H1 (cell line): ENCODE results near the gene RTN4RL2. TPM values are rescaled to one million over a fixed set of nuclear protein-coding genes. Genes with fewer than 3 reads are reported as not detected.

Experiments used
- ATF3 ChIP-seq: IDR thresholded peaks from 2 replicates; pipeline ENCODE4 v1.6.1; 2011; ENCODE audit warnings: low read depth, mild to moderate bottlenecking, low read length; ENCODE audit not compliant: insufficient read depth
- CBX8 ChIP-seq: fragments of 300-800, 300-1000 bp; sonication (generic); IDR thresholded peaks from 2 replicates; pipeline ENCODE4 v1.7.1; 2016; ENCODE audit warnings: low read depth, low read length, borderline replicate concordance
- CHD1 ChIP-seq: IDR thresholded peaks from 2 replicates; pipeline ENCODE4 v1.6.1; 2012; ENCODE audit warnings: low read depth, low read length, improper control_type of control experiment
- EGR1 ChIP-seq: IDR thresholded peaks from 2 replicates; pipeline ENCODE4 v1.6.1; 2011; ENCODE audit warnings: low read depth, low read length, borderline replicate concordance
- GABPA ChIP-seq: IDR thresholded peaks from 2 replicates; pipeline ENCODE4 v1.6.1; 2011; ENCODE audit warnings: mild to moderate bottlenecking, low read length, moderate library complexity, borderline replicate concordance; ENCODE audit not compliant: insufficient read depth
- JUN ChIP-seq: IDR thresholded peaks from 2 replicates; pipeline ENCODE4 v1.6.1; 2011; ENCODE audit warnings: low read depth, mild to moderate bottlenecking, improper control_type of control experiment, low read length
- RAD21 ChIP-seq, 2 experiments: IDR thresholded peaks in 1 of 2; conservative IDR thresholded peaks in 1 of 2; 2 replicates each; pipeline ENCODE4 v1.6.1; 2011; ENCODE audit warnings: low read depth in 2 of 2, low read length in 2 of 2, improper control_type of control experiment in 1 of 2, inconsistent platforms in 1 of 2, mild to moderate bottlenecking in 1 of 2, moderate library complexity in 1 of 2
- RBBP5 ChIP-seq: IDR thresholded peaks from 2 replicates; pipeline ENCODE4 v1.7.1; 2012; ENCODE audit warnings: low read depth, mild to moderate bottlenecking, inconsistent platforms, low read length, moderate library complexity, borderline replicate concordance
- RFX5 ChIP-seq: IDR thresholded peaks from 2 replicates; pipeline ENCODE4 v1.6.1; 2011; ENCODE audit warnings: low read depth, low read length, improper control_type of control experiment, borderline replicate concordance
- RXRA ChIP-seq: IDR thresholded peaks from 2 replicates; pipeline ENCODE4 v1.6.1; 2011; ENCODE audit warnings: low read depth, mild to moderate bottlenecking, low read length, moderate library complexity; ENCODE audit not compliant: insufficient read depth
- SIN3A ChIP-seq, 2 experiments: IDR thresholded peaks in 1 of 2; conservative IDR thresholded peaks in 1 of 2; 2 replicates each; pipeline ENCODE4 v1.6.1; 2011 to 2012; ENCODE audit warnings: low read length in 2 of 2, improper control_type of control experiment in 1 of 2, low read depth in 1 of 2, mild to moderate bottlenecking in 1 of 2
- SIX5 ChIP-seq: IDR thresholded peaks from 2 replicates; pipeline ENCODE4 v1.6.1; 2011; ENCODE audit warnings: mild to moderate bottlenecking, low read depth, low read length
- SRF ChIP-seq: IDR thresholded peaks from 2 replicates; pipeline ENCODE4 v1.6.1; 2011; ENCODE audit warnings: mild to moderate bottlenecking, low read depth, low read length, moderate library complexity
- TBP ChIP-seq: IDR thresholded peaks from 2 replicates; pipeline ENCODE4 v1.6.1; 2011; ENCODE audit warnings: low read depth, low read length, improper control_type of control experiment
- TEAD4 ChIP-seq: IDR thresholded peaks from 2 replicates; pipeline ENCODE4 v1.6.1; 2012; ENCODE audit warnings: low read depth, low read length, inconsistent platforms, mixed read lengths
- USF2 ChIP-seq: IDR thresholded peaks from 2 replicates; pipeline ENCODE4 v1.6.1; 2011; ENCODE audit warnings: low read length, improper control_type of control experiment
- YY1 ChIP-seq: IDR thresholded peaks from 2 replicates; pipeline ENCODE4 v1.6.1; 2011; ENCODE audit warnings: low read depth, mild to moderate bottlenecking, low read length
- polyA plus RNA-seq, 7 experiments: library from polyadenylated mRNA; depleted of rRNA in 3 of 7; stranded (reverse) in 5 of 7; unstranded in 2 of 7; fragments of >200 nt in 5 of 7; fragments of 200-250 nt in 2 of 7; gene quantifications; 1 replicate in 5 of 7; 2 replicates in 1 of 7; 4 replicates in 1 of 7; pipeline versions ENCODE4 v1.2.1 to v1.2.3, GENCODE V29; 2011 to 2013; ENCODE audit warnings: missing spikeins in 2 of 7, mixed read lengths in 2 of 7
- total RNA-seq: library from RNA; stranded (reverse); fragmentation: NEBNext Ultra II Directional; extraction: Animal tissue kit (Norgen Biotek cat#: 25700); gene quantifications from 2 replicates; pipeline ENCODE4 v1.2.1, GENCODE V29; 2021
- TF ChIP-seq, protein P1 (sequence below): IDR thresholded peaks from 2 replicates; pipeline ENCODE4 v1.6.1; 2012; ENCODE audit warnings: inconsistent platforms

RTN4RL2 gene
- total and polyA plus RNA-seq, 2 of the 8 experiments (the other 6 are each of a cell fraction or from before 2014, with no cell fraction given), result 11.4 to 23.7 TPM

- TF ChIP-seq, protein P1, sequence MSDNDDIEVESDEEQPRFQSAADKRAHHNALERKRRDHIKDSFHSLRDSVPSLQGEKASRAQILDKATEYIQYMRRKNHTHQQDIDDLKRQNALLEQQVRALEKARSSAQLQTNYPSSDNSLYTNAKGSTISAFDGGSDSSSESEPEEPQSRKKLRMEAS, result peak; percentile 46; the same call in 1 of the 2 replicates
- no peak for TF ChIP-seq CBX8
- TF ChIP-seq TBP, result 0 out of 2 replicates have a peak, but pooled peaks have one; percentile 13
- TF ChIP-seq TEAD4, result no peak
- peak; percentile 70 for TF ChIP-seq USF2
- TF ChIP-seq SIN3A (conservative IDR thresholded peaks at IDR 0.05 in 1 of 2, IDR thresholded peaks at IDR 0.05 in 1 of 2; ENCODE audit: low read depth in 1 of 2, low read length in 2 of 2), result peak in 1 of 2 experiments; percentile 81; a peak in 1 of 4 replicates
- TF ChIP-seq GABPA, result peak; percentile 17; the same call in 1 of the 2 replicates
- no peak for TF ChIP-seq EGR1
- no peak for TF ChIP-seq SIX5
- TF ChIP-seq ATF3, result 0 out of 2 replicates have a peak, but pooled peaks have one; percentile 21
- no peak for TF ChIP-seq YY1
- no peak for TF ChIP-seq JUN
- no peak for TF ChIP-seq SRF
- TF ChIP-seq CHD1, result no peak
- TF ChIP-seq RXRA, result no peak
- TF ChIP-seq RFX5, result no peak
- TF ChIP-seq RBBP5, result peak; percentile 67; the same call in 1 of the 2 replicates
- TF ChIP-seq RAD21 (IDR thresholded peaks at IDR 0.05 in 1 of 2, conservative IDR thresholded peaks at IDR 0.05 in 1 of 2; ENCODE audit: low read depth in 2 of 2, low read length in 2 of 2), result 0 out of 4 replicates have a peak, but pooled peaks of 1 of the 2 experiments have one; percentile 0
Measured at GRCh38 chr11:57515332-57516060, 55.2 kb downstream of the RTN4RL2 start, which contains the start of gene SLC43A1 (continued).
